Activated naive CD8-positive, alpha-beta T cell treated with anti-CD3 and anti-CD28 coated beads, Interleukin-2, amount 10 ng/mL, durations not matched to agents 7 days and 5 days (primary cell): ENCODE results near the gene RPS19. TPM values are rescaled to one million over a fixed set of nuclear protein-coding genes. Genes with fewer than 3 reads are reported as not detected.

Experiments used
- ATAC-seq: fragments of 150-1000 bp; cut with Tn5 transposase; one replicate; pipeline ENCODE4 v1.10.0; 2021; ENCODE audit warnings: low read depth, moderate library complexity
- POLR2A ChIA-PET: fragments of 350-600 bp; sonication (Branson Sonifier 250); formaldehyde crosslinking; loops from one replicate; lab custom pipeline; 2021; ENCODE audit warnings: antibody characterized with exemption; lab: Charles Lee
- DNase-seq: peaks from one replicate; pipeline ENCODE4 v3.0.0; 2021
- H3K27ac Mint-ChIP-seq: one replicate; pipeline ENCODE4 v1.8.0; 2022; ENCODE audit warnings: mild to moderate bottlenecking, mixed read lengths
- H3K27me3 Mint-ChIP-seq: one replicate; pipeline ENCODE4 v1.8.0; 2022; ENCODE audit warnings: mild to moderate bottlenecking, moderate library complexity, mixed read lengths
- H3K36me3 Mint-ChIP-seq: one replicate; pipeline ENCODE4 v1.8.0; 2021; ENCODE audit warnings: mild to moderate bottlenecking, mixed read lengths
- H3K4me1 Mint-ChIP-seq: one replicate; pipeline ENCODE4 v1.8.0; 2021; ENCODE audit warnings: mixed read lengths
- H3K4me3 Mint-ChIP-seq: one replicate; pipeline ENCODE4 v1.8.0; 2022; ENCODE audit warnings: mild to moderate bottlenecking, moderate library complexity, mixed read lengths
- H3K9me3 Mint-ChIP-seq: one replicate; pipeline ENCODE4 v1.8.0; 2021; ENCODE audit warnings: mixed read lengths
- total RNA-seq, 2 experiments: library from RNA; stranded (reverse); gene quantifications; one replicate each; pipeline ENCODE4 v1.2.3, GENCODE V29; 2021

Gene RPS19
- total RNA-seq = 1,000 to 10,000 TPM; 3,237 to 3,326 TPM

- POLR2A ChIA-PET = interaction anchor here (0.5 to 4.1 kb wide), 14 partner anchors 9 to 717 kb away, joined by 3 to 112 read pairs (median 5); partner anchors contain the start of genes ARHGEF1, CD79A and RABAC1
- peak; percentile 83 for ATAC-seq
- peak within 1 kb of the TSS; percentile 89 for H3K27ac Mint-ChIP-seq
Measured at GRCh38 chr19:41859618-41860418, at the start of gene RPS19. Gene RPS19 (plus strand): TSS chr19:41860255. CDS start chr19:41860775, 520 bp downstream.

DNA sequence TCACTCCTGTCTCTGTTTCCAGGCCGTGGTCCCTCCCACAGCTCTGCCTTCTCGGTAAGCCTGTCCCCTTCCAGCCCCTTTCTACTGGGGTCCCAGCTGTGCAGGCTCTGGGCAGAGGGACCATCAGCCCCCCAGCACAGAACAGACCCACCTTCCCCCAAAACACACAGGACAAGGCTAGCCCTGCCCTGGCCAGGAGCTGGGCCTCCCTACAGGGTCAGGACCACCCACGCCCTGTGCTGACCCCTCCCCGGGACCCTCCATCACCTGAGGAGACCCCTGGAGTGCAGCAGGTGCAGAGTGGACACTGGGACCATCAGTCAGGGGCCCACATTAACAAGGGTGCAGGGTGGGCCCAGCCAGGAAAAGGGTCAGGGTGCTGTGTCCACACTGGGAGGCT lies 49.8 kb upstream of the RPS19 start:
- H3K27me3 Mint-ChIP-seq = peaks cover 11% of the 10 kb centered on the region
- POLR2A ChIA-PET = no interaction called here
- H3K4me3 Mint-ChIP-seq = no peak overlapping the region
- DNase-seq = no peak
- peaks cover 8% of the 10 kb centered on the region for H3K4me1 Mint-ChIP-seq
- no peaks in the 10 kb centered on the region for H3K36me3 Mint-ChIP-seq
- ATAC-seq = no peak
- no peaks in the 10 kb centered on the region for H3K9me3 Mint-ChIP-seq
- H3K27ac Mint-ChIP-seq = no peak overlapping the region

More at GRCh38 chr19:41859618-41860418, at the start of gene RPS19:
- H3K9me3 Mint-ChIP-seq = no peaks in the 10 kb centered on the region
- H3K4me1 Mint-ChIP-seq = peaks cover 41% of the 10 kb centered on the region
- H3K36me3 Mint-ChIP-seq = peaks cover 38% of the 10 kb centered on the region
- no peaks in the 10 kb centered on the region for H3K27me3 Mint-ChIP-seq
- DNase-seq = peak; percentile 97
- peak within 1 kb of the TSS; percentile 85 for H3K4me3 Mint-ChIP-seq

DNA sequence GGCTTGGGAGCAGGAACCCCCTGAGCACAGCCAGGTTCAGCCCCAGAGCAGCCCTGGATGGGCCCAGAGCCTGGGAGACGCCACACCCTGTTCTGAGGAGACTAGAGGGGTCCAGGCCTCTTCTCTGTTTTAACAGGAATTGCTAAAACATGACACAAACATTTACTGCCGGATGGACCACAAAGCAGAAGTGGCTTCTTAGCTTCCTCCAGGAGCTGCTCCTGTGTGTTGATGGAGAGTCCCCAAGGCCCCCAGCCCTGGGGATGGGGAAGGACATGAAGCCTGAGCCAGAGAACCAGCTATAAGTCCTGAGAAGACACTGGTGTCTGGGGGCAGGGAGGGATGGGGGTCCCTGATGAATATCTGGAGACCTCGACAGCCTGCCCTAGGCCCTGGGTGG lies 49.0 kb upstream of the RPS19 start:
- Mint-ChIP-seq H3K9me3 (no peaks in the 10 kb centered on the region), H3K4me3 (no peak overlapping the region), H3K27ac (no peak overlapping the region), H3K27me3 (peaks cover 11% of the 10 kb centered on the region), H3K36me3 (no peaks in the 10 kb centered on the region), H3K4me1 (peaks cover 9% of the 10 kb centered on the region)
- ATAC-seq (no peak), DNase-seq (no peak)
- POLR2A ChIA-PET = no interaction called here

- DNase-seq = no peak
- H3K4me3 Mint-ChIP-seq = no peak overlapping the region
- no peaks in the 10 kb centered on the region for H3K36me3 Mint-ChIP-seq
- H3K27me3 Mint-ChIP-seq = peaks cover 11% of the 10 kb centered on the region
- no peak overlapping the region for H3K27ac Mint-ChIP-seq
- peaks cover 9% of the 10 kb centered on the region for H3K4me1 Mint-ChIP-seq
- no peaks in the 10 kb centered on the region for H3K9me3 Mint-ChIP-seq
- ATAC-seq = no peak
- POLR2A ChIA-PET = no interaction called here
Measured at GRCh38 chr19:41811981-41812380, 48.1 kb upstream of the RPS19 start.

DNA sequence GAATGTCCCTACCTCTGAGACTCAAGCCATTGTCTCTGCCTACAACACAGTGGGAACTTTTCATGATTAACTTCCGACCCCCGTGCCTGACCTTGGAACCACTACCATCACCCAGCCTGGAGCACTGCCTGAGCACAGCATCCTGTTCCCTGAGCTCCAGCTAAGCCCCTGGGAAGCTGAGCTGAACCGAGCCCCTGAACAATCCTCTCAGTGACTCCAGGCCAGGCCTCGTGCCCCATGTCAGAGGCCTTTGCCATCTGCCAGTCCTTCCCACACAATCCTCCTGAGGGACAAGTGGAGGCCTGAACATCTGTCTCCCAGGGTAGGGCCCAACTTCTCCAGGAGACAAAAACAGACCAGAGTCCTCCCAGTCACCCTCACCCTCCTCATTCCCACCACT lies 46.1 kb upstream of the RPS19 start:
- H3K27ac Mint-ChIP-seq = no peak overlapping the region
- DNase-seq (no peak), ATAC-seq (no peak)
- POLR2A ChIA-PET = no interaction called here
- H3K4me1 Mint-ChIP-seq = peaks cover 9% of the 10 kb centered on the region
- H3K9me3 Mint-ChIP-seq = no peaks in the 10 kb centered on the region
- H3K4me3 Mint-ChIP-seq = no peak overlapping the region
- no peaks in the 10 kb centered on the region for H3K36me3 Mint-ChIP-seq
- peaks cover 8% of the 10 kb centered on the region for H3K27me3 Mint-ChIP-seq

DNA sequence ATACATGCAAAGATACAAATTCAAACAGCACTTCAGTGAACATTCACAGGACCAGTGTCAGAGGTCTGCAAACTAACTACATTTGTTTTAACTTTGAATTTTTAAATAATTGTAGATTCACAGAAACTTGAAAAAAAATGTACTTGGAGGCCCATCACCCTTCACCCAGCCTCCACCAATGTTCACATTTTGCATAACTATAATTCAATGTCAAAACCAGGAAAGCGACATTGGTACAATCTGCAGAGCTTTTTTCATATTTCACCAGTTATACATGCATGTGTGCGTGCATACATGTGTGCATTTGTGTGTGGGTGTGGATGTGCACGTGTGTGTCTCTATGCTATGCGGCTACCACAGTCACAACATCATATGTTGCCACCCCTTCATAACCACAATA lies 44.8 kb upstream of the RPS19 start:
- ATAC-seq (no peak), DNase-seq (no peak)
- H3K4me3 Mint-ChIP-seq = no peak overlapping the region
- no peak overlapping the region for H3K27ac Mint-ChIP-seq
- H3K27me3 Mint-ChIP-seq = peaks cover 8% of the 10 kb centered on the region
- no peaks in the 10 kb centered on the region for H3K36me3 Mint-ChIP-seq
- no peaks in the 10 kb centered on the region for H3K9me3 Mint-ChIP-seq
- POLR2A ChIA-PET = no interaction called here
- peaks cover 9% of the 10 kb centered on the region for H3K4me1 Mint-ChIP-seq

DNA sequence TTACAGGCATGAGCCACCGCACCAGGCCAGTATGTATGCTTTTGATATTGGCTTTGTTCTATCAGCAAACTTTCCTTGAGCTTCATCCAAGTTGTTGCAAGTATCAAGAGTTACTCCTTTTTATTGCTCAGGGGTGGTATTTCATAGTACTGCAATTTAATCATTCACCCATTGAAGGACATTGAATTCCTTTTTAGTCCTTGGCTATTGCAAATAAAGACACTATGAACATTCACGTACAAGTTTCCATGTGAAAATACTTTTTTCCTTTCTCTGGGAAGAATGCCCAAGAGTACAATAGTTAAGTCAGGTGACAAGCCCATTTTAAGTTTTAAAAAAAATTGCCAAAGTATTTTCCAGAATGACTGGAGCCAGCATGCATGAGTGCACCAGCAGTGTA lies 43.3 kb upstream of the RPS19 start:
- DNase-seq = no peak
- POLR2A ChIA-PET = no interaction called here
- Mint-ChIP-seq H3K4me3 (no peak overlapping the region), H3K36me3 (no peaks in the 10 kb centered on the region), H3K27me3 (peaks cover 19% of the 10 kb centered on the region), H3K9me3 (no peaks in the 10 kb centered on the region), H3K27ac (no peak overlapping the region), H3K4me1 (peaks cover 9% of the 10 kb centered on the region)
- no peak for ATAC-seq

DNA sequence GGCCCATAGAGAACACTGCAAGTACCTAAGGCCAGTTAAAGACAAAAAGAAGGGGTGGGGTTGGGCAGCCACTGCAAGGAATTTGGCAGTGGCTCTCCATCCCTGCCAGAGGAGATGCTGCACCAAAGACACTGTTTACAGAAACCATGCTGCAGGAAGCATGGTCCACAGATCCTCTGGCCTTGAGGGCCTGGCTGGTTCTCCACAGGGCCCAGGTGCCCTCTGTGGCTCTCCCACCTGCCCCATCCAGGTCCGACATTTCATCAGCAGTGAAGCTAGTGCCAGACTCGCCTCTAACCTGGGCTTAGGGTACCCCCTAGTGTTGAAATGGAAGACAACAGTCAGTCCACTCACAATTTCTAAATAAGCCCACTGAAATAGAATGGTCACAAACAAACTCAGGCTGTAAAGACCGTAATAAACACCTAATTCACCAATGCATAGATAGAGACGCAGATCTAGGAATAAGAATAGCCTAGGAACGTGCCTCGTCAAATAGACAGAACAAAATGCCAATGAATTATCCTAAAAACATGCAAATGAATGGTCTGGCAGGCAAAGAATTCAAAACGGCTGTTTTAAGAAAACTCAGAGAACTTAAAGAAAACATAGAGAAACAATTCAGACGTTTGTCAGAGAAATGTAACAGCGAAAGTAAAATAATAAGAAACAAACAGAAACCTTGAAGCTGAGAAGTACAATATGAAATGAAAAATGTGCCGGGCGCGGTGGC lies 38.9 kb upstream of the RPS19 start:
- H3K9me3 Mint-ChIP-seq = no peaks in the 10 kb centered on the region
- no peak overlapping the region for H3K27ac Mint-ChIP-seq

DNA sequence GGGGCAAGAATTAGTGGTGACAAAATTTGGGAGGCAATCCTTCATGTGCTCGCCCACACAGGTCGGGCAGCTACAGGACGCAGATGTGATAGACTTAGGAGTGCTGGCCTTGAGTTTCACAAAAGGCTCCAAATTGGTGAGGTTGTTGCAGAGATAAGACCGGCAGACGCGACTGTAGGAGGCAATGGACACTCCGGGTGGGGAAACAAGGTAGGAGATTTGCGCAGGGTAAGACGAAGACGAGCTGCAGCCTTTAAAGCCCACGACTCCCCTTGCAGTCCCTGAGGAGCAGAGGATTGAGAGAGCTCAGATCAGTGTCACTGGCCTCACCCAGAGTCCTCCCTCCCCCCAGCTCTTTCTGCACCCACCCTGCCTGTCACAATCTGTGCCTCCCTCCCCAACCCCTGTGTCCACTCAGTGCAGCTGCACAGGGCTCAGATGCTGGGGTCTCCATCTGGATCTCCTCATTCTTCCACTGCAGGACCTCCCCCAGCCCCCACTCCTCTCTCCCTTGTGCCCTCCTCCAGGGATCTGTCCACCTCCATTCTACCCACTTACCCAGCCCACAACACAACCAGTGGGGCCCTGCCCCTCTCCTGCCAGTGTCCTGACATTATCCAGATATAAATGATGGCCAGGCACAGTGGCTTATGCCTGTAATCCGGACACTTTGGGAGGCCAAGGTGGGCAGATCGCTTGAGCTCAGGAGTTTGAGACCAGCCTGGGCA lies 21.9 kb upstream of the RPS19 start:
- H3K4me3 Mint-ChIP-seq = no peak overlapping the region
- no peak overlapping the region for H3K27ac Mint-ChIP-seq
- H3K27me3 Mint-ChIP-seq = peaks cover 19% of the 10 kb centered on the region
- DNase-seq = no peak
- H3K9me3 Mint-ChIP-seq = no peaks in the 10 kb centered on the region
- no peaks in the 10 kb centered on the region for H3K36me3 Mint-ChIP-seq
- ATAC-seq = no peak
- H3K4me1 Mint-ChIP-seq = no peaks in the 10 kb centered on the region
- POLR2A ChIA-PET = interaction anchor here (0.6 kb wide), 1 partner anchor 111 kb away, joined by 4 read pairs; no protein-coding TSS in a partner anchor

More for the DNA sequence above, 38.9 kb upstream of the RPS19 start:
- Mint-ChIP-seq H3K4me3 (no peak overlapping the region), H3K4me1 (no peaks in the 10 kb centered on the region), H3K27me3 (peaks cover 39% of the 10 kb centered on the region), H3K36me3 (no peaks in the 10 kb centered on the region)
- DNase-seq = peak; percentile 39
- POLR2A ChIA-PET = interaction anchor here (0.6 kb wide), 1 partner anchor 28 kb away, joined by 3 read pairs; no protein-coding TSS in a partner anchor
- ATAC-seq = peak; percentile 73

- no peak for DNase-seq
- Mint-ChIP-seq H3K9me3 (no peaks in the 10 kb centered on the region), H3K4me1 (no peaks in the 10 kb centered on the region), H3K27ac (no peak overlapping the region), H3K4me3 (no peak overlapping the region), H3K36me3 (no peaks in the 10 kb centered on the region), H3K27me3 (peaks cover 23% of the 10 kb centered on the region)
- no peak for ATAC-seq
- POLR2A ChIA-PET = no interaction called here
Measured at GRCh38 chr19:41839211-41839610, 20.8 kb upstream of the RPS19 start.

GRCh38 chr19:41843371-41843770 lies 16.7 kb upstream of the RPS19 start:
- Mint-ChIP-seq H3K9me3 (no peaks in the 10 kb centered on the region), H3K27me3 (peaks cover 12% of the 10 kb centered on the region), H3K4me3 (no peak overlapping the region), H3K4me1 (no peaks in the 10 kb centered on the region), H3K27ac (no peak overlapping the region), H3K36me3 (no peaks in the 10 kb centered on the region)
- POLR2A ChIA-PET = interaction anchor here (0.6 kb wide), 1 partner anchor 274 kb away, joined by 7 read pairs; no protein-coding TSS in a partner anchor
- DNase-seq = no peak
- ATAC-seq = no peak

GRCh38 chr19:41844601-41845000 lies 15.5 kb upstream of the RPS19 start, which contains the start of gene LYPD4:
Gene LYPD4 (minus strand): TSS chr19:41844683. CDS start chr19:41839285, 5,398 bp downstream.
- Mint-ChIP-seq H3K4me3 (no peak within 1 kb of the TSS), H3K27ac (no peak within 1 kb of the TSS), H3K27me3 (peaks cover 7% of the 10 kb centered on the region), H3K9me3 (no peaks in the 10 kb centered on the region), H3K4me1 (no peaks in the 10 kb centered on the region), H3K36me3 (no peaks in the 10 kb centered on the region)
- no peak for DNase-seq
- POLR2A ChIA-PET = no interaction called here
- no peak for ATAC-seq

- Mint-ChIP-seq H3K9me3 (no peaks in the 10 kb centered on the region), H3K36me3 (no peaks in the 10 kb centered on the region), H3K4me1 (no peaks in the 10 kb centered on the region), H3K27ac (no peak within 1 kb of the TSS), H3K4me3 (no peak within 1 kb of the TSS), H3K27me3 (peaks cover 7% of the 10 kb centered on the region)
- DNase-seq = no peak
- POLR2A ChIA-PET = no interaction called here
- ATAC-seq = no peak
Measured at GRCh38 chr19:41845001-41845050, 15.2 kb upstream of the RPS19 start, which contains the start of gene DMRTC2. Gene DMRTC2 (plus strand): TSS chr19:41845042. CDS start chr19:41847429, 2,387 bp downstream.
